Vagina (tissue), 2 donors: Measurements from ENCODE around the gene CD63. TPM values are rescaled to one million over a fixed set of nuclear protein-coding genes. Genes with fewer than 3 reads are reported as not detected.
A peak's percentile ranks its signal among the peaks of the same experiment; 100 is the strongest.

Experiments used
- DNase-seq, 2 donors: peaks; one replicate each; pipeline ENCODE4 v3.0.0-alpha.2; 2017; ENCODE audit errors: extremely low spot score in 2 of 2
- H3K27ac ChIP-seq: fragments of 200-600 bp; sonication (generic); one replicate; pipeline ENCODE4 v1.5.1; 2019
- H3K27me3 ChIP-seq: fragments of 200-600 bp; sonication (generic); one replicate; pipeline ENCODE4 v1.5.1; 2019
- H3K36me3 ChIP-seq, 2 donors: fragments of 200-600 bp; sonication (generic); one replicate each; pipeline ENCODE4 v1.5.1; 2017 to 2019
- H3K4me1 ChIP-seq: fragments of 200-600 bp; sonication (generic); one replicate; pipeline ENCODE4 v1.5.1; 2019
- H3K4me3 ChIP-seq, 2 donors: fragments of 200-600 bp; sonication (generic); 1 replicate in 1 of 2; 2 replicates in 1 of 2; pipeline ENCODE4 v1.5.1; 2016 to 2019
- H3K9me3 ChIP-seq: fragments of 200-600 bp; sonication (generic); one replicate; pipeline ENCODE4 v1.5.1; 2019
- CTCF ChIP-seq, 3 experiments: fragments of 450-650 bp in 2 of 3; fragments of 200-600 bp in 1 of 3; sonication (generic) in 1 of 3; IDR thresholded peaks; one replicate each; pipeline ENCODE4 v1.5.1; 2017 to 2019; ENCODE audit warnings: antibody characterized with exemption in 3 of 3, mild to moderate bottlenecking in 2 of 3, moderate library complexity in 2 of 3
- POLR2A ChIP-seq, 2 donors: fragments of 450-650 bp; IDR thresholded peaks; one replicate each; pipeline ENCODE4 v1.6.1; 2017; ENCODE audit warnings: antibody characterized with exemption in 2 of 2, mild to moderate bottlenecking in 2 of 2, moderate library complexity in 2 of 2
- POLR2AphosphoS5 ChIP-seq, 2 donors: sonication (generic); formaldehyde crosslinking; IDR thresholded peaks; one replicate each; pipeline ENCODE4 v1.9.0; 2017; ENCODE audit warnings: antibody characterized with exemption in 2 of 2, mild to moderate bottlenecking in 2 of 2, low read depth in 1 of 2; ENCODE audit not compliant: insufficient read depth in 1 of 2
- intact Hi-C: fragments of 100-400 bp; cut with DNase I; formaldehyde crosslinking; loops from one replicate; pipeline ENCODE4 v1.15.1; 2023
- total RNA-seq: library from RNA; depleted of rRNA; stranded (reverse); fragments of >200 nt; gene quantifications from one replicate; pipeline ENCODE4 v1.2.3, GENCODE V29; 2016

Gene CD63
- total RNA-seq, 1 donor from 2014 or later = 568 TPM

DNA sequence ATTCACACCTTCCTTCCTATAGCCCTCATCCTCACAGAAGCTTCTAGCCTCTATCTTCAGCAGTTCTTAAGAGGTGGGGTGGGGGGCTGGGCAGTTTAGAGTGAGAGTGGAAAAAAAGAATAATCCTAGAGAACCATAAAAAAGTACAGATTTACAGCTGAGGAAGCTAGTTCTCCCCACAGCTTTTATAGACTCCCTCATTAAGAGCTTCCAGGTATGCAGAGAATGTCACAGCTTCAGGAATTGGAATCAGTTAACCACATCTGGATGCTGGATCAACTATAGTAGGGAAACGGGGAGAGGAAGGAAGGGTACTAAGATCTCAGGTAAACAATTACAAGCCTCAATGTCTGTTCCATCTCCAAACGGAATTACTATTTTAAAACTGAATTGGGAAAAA lies 26.4 kb upstream of the CD63 start:
- Histone ChIP-seq H3K4me1 (no peaks in the 10 kb centered on the region), H3K27ac (no peak overlapping the region), H3K4me3 (no peak overlapping the region), H3K36me3 (peaks cover 0 to 59% of the 10 kb centered on the region in 2 donors), H3K9me3 (no peaks in the 10 kb centered on the region), H3K27me3 (no peaks in the 10 kb centered on the region)
- no peak for DNase-seq
- TF ChIP-seq CTCF (IDR thresholded peaks at IDR 0.05) = no peak
- no peak for TF ChIP-seq POLR2A (IDR thresholded peaks at IDR 0.05)
- intact Hi-C loops = no loop called here

DNA sequence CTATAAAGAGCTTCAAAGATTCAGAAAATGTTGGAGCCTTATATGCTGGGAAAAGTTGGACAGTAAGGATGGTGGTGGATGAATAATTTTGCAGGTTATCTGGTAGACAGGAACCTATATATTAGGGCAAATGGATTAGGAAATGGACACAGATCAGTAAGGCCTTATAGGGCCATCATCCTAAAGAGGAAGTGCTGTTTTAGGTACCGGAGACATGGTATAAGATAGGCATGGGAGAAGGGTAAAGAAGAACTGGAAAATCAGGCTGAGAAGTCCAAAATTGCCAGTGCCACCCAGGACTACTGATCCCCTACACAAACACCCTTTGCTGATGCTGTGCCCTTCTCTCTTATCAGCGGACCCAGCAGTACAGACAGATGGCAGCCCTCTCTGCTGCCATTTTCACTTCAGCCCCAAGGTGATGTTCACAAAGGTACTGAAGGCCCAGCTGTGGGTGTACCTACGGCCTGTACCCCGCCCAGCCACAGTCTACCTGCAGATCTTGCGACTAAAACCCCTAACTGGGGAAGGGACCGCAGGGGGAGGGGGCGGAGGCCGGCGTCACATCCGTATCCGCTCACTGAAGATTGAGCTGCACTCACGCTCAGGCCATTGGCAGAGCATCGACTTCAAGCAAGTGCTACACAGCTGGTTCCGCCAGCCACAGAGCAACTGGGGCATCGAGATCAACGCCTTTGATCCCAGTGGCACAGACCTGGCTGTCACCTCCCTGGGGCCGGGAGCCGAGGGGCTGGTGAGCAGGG lies 19.6 kb upstream of the CD63 start:
- TF ChIP-seq POLR2A (IDR thresholded peaks at IDR 0.05) (no peak), CTCF (IDR thresholded peaks at IDR 0.05) (no peak), POLR2AphosphoS5 (IDR thresholded peaks at IDR 0.05; ENCODE audit: insufficient read depth in 1 of 2, low read depth in 1 of 2) (no peak)
- no peak overlapping the region for H3K4me3 ChIP-seq
- intact Hi-C loops = loop anchor here (10.0 kb wide), 1 partner anchor 46 kb away; no protein-coding TSS in a partner anchor
- H3K27me3 ChIP-seq = no peaks in the 10 kb centered on the region
- no peak overlapping the region for H3K27ac ChIP-seq
- peaks cover 30% of the 10 kb centered on the region for H3K4me1 ChIP-seq
- no peaks in the 10 kb centered on the region for H3K9me3 ChIP-seq
- H3K36me3 ChIP-seq = peaks cover 0 to 25% of the 10 kb centered on the region in 2 donors
- no peak for DNase-seq

GRCh38 chr12:55746913-55747231 lies 18.1 kb upstream of the CD63 start:
- intact Hi-C loops = loop anchor here (10.0 kb wide), 1 partner anchor 48 kb away; no protein-coding TSS in a partner anchor
- no peaks in the 10 kb centered on the region for H3K27me3 ChIP-seq
- TF ChIP-seq POLR2A (IDR thresholded peaks at IDR 0.05) (no peak), CTCF (IDR thresholded peaks at IDR 0.05) (no peak)
- no peak for DNase-seq
- H3K4me3 ChIP-seq = no peak overlapping the region
- peaks cover 37% of the 10 kb centered on the region for H3K4me1 ChIP-seq
- H3K36me3 ChIP-seq = peaks cover 0 to 9% of the 10 kb centered on the region in 2 donors
- H3K27ac ChIP-seq = no peak overlapping the region
- no peaks in the 10 kb centered on the region for H3K9me3 ChIP-seq

- peaks cover 37% of the 10 kb centered on the region for H3K4me1 ChIP-seq
- peak overlapping the region; percentile 80 for H3K27ac ChIP-seq
- DNase-seq = no peak
- H3K9me3 ChIP-seq = no peaks in the 10 kb centered on the region
- H3K4me3 ChIP-seq = peak overlapping the region in 1 of 2 donors; percentile 22
- intact Hi-C loops = loop anchor here (10.0 kb wide), 1 partner anchor 48 kb away; no protein-coding TSS in a partner anchor
- H3K36me3 ChIP-seq = peaks cover 0 to 5% of the 10 kb centered on the region in 2 donors
- no peak for TF ChIP-seq POLR2AphosphoS5 (IDR thresholded peaks at IDR 0.05; ENCODE audit: insufficient read depth in 1 of 2, low read depth in 1 of 2)
- no peak for TF ChIP-seq CTCF (IDR thresholded peaks at IDR 0.05)
- no peak for TF ChIP-seq POLR2A (IDR thresholded peaks at IDR 0.05)
- no peaks in the 10 kb centered on the region for H3K27me3 ChIP-seq
Measured at GRCh38 chr12:55746174-55746912, 17.5 kb upstream of the CD63 start.
